Measurements from ENCODE around the gene BTBD9. TPM values are rescaled to one million over a fixed set of nuclear protein-coding genes. Genes with fewer than 3 reads are reported as not detected.

Gene BTBD9
- total and polyA plus RNA-seq, 4 experiments from 2014 or later = 5.2 to 40.4 (median 32.3) TPM

GRCh38 chr6:38271081-38271480, 368.6 kb downstream of the BTBD9 start:
- H3K27me3 Mint-ChIP-seq = no peaks in the 10 kb centered on the region
- DNase-seq = no peak
- H3K4me1 Mint-ChIP-seq = peaks cover 7 to 19% (median 12%) of the 10 kb centered on the region in 4 donors
- CTCF ChIA-PET (ENCODE audit: partially characterized antibody) = no interaction called here
- H3K27ac Mint-ChIP-seq = no peak overlapping the region
- peaks cover 6 to 16% of the 10 kb centered on the region in 2 donors for H3K36me3 Mint-ChIP-seq
- no peak overlapping the region for H3K4me3 ChIP-seq (ENCODE audit: low read length in 2 of 2)
- no peaks in the 10 kb centered on the region for H3K27me3 ChIP-seq (ENCODE audit: insufficient read depth, low read length)
- no peak overlapping the region for H3K27ac ChIP-seq (ENCODE audit: low read depth, low read length)
- H3K9me3 Mint-ChIP-seq = no peaks in the 10 kb centered on the region
- H3K36me3 ChIP-seq (ENCODE audit: insufficient read depth, low read length) = no peaks in the 10 kb centered on the region
- no peak overlapping the region for H3K4me3 Mint-ChIP-seq
- POLR2A ChIA-PET (ENCODE audit: partially characterized antibody) = no interaction called here
- peaks cover 10% of the 10 kb centered on the region for H3K4me1 ChIP-seq (ENCODE audit: insufficient read depth, low read length)
- H3K9me3 ChIP-seq (ENCODE audit: control insufficient read depth in 1 of 2, low read length in 2 of 2) = no peaks in the 10 kb centered on the region
- intact Hi-C loops (cut with micrococcal nuclease) = no loop called here

- Mint-ChIP-seq H3K9me3 (no peaks in the 10 kb centered on the region), H3K27ac (peak overlapping the region in 1 of 7 donors; percentile 70), H3K27me3 (no peaks in the 10 kb centered on the region), H3K36me3 (peaks cover 6 to 16% of the 10 kb centered on the region in 2 donors), H3K4me1 (peaks cover 7 to 19% (median 12%) of the 10 kb centered on the region in 4 donors), H3K4me3 (no peak overlapping the region)
- ChIA-PET POLR2A (ENCODE audit: partially characterized antibody) (no interaction called here), CTCF (ENCODE audit: partially characterized antibody) (no interaction called here)
- intact Hi-C loops (cut with micrococcal nuclease) = no loop called here
- H3K27me3 ChIP-seq (ENCODE audit: insufficient read depth, low read length) = no peaks in the 10 kb centered on the region
- no peaks in the 10 kb centered on the region for H3K36me3 ChIP-seq (ENCODE audit: insufficient read depth, low read length)
- H3K4me1 ChIP-seq (ENCODE audit: insufficient read depth, low read length) = peaks cover 10% of the 10 kb centered on the region
- H3K4me3 ChIP-seq (ENCODE audit: low read length in 2 of 2) = no peak overlapping the region
- H3K27ac ChIP-seq (ENCODE audit: low read depth, low read length) = no peak overlapping the region
- no peak for DNase-seq
- no peaks in the 10 kb centered on the region for H3K9me3 ChIP-seq (ENCODE audit: control insufficient read depth in 1 of 2, low read length in 2 of 2)
Measured at GRCh38 chr6:38270367-38270766, 369.4 kb downstream of the BTBD9 start.

- H3K9me3 ChIP-seq (ENCODE audit: control insufficient read depth in 1 of 2, low read length in 2 of 2) = no peaks in the 10 kb centered on the region
- POLR2A ChIA-PET (ENCODE audit: partially characterized antibody) = no interaction called here
- Mint-ChIP-seq H3K4me3 (no peak overlapping the region), H3K9me3 (no peaks in the 10 kb centered on the region), H3K36me3 (peaks cover 8 to 22% of the 10 kb centered on the region in 2 donors), H3K27ac (no peak overlapping the region), H3K4me1 (peaks cover 11 to 23% (median 12%) of the 10 kb centered on the region in 4 donors), H3K27me3 (no peaks in the 10 kb centered on the region)
- no peak overlapping the region for H3K4me3 ChIP-seq (ENCODE audit: low read length in 2 of 2)
- CTCF ChIA-PET (ENCODE audit: partially characterized antibody) = no interaction called here
- H3K4me1 ChIP-seq (ENCODE audit: insufficient read depth, low read length) = peaks cover 10% of the 10 kb centered on the region
- H3K27ac ChIP-seq (ENCODE audit: low read depth, low read length) = no peak overlapping the region
- H3K36me3 ChIP-seq (ENCODE audit: insufficient read depth, low read length) = no peaks in the 10 kb centered on the region
- no peaks in the 10 kb centered on the region for H3K27me3 ChIP-seq (ENCODE audit: insufficient read depth, low read length)
- intact Hi-C loops (cut with micrococcal nuclease) = no loop called here
- no peak for DNase-seq
Measured at GRCh38 chr6:38269461-38270172, 370.1 kb downstream of the BTBD9 start.

GRCh38 chr6:38268342-38268741, 371.4 kb downstream of the BTBD9 start:
- no peak overlapping the region for H3K27ac Mint-ChIP-seq
- Histone ChIP-seq H3K9me3 (ENCODE audit: control insufficient read depth in 1 of 2, low read length in 2 of 2) (no peaks in the 10 kb centered on the region), H3K4me1 (ENCODE audit: insufficient read depth, low read length) (peaks cover 10% of the 10 kb centered on the region), H3K27ac (ENCODE audit: low read depth, low read length) (no peak overlapping the region), H3K36me3 (ENCODE audit: insufficient read depth, low read length) (no peaks in the 10 kb centered on the region), H3K4me3 (ENCODE audit: low read length in 2 of 2) (no peak overlapping the region), H3K27me3 (ENCODE audit: insufficient read depth, low read length) (no peaks in the 10 kb centered on the region)
- peaks cover 7 to 24% of the 10 kb centered on the region in 2 donors for H3K36me3 Mint-ChIP-seq
- H3K4me1 Mint-ChIP-seq = peaks cover 12 to 18% (median 13%) of the 10 kb centered on the region in 4 donors
- CTCF ChIA-PET (ENCODE audit: partially characterized antibody) = no interaction called here
- no peaks in the 10 kb centered on the region for H3K27me3 Mint-ChIP-seq
- intact Hi-C loops (cut with micrococcal nuclease) = no loop called here
- H3K4me3 Mint-ChIP-seq = no peak overlapping the region
- POLR2A ChIA-PET (ENCODE audit: partially characterized antibody) = no interaction called here
- no peaks in the 10 kb centered on the region for H3K9me3 Mint-ChIP-seq
- DNase-seq = no peak

- H3K4me3 Mint-ChIP-seq = no peak overlapping the region
- intact Hi-C loops (cut with micrococcal nuclease) = no loop called here
- no peaks in the 10 kb centered on the region for H3K36me3 ChIP-seq (ENCODE audit: insufficient read depth, low read length)
- H3K4me3 ChIP-seq (ENCODE audit: low read length in 2 of 2) = no peak overlapping the region
- H3K9me3 ChIP-seq (ENCODE audit: control insufficient read depth in 1 of 2, low read length in 2 of 2) = no peaks in the 10 kb centered on the region
- no peaks in the 10 kb centered on the region for H3K9me3 Mint-ChIP-seq
- peaks cover 6 to 21% (median 12%) of the 10 kb centered on the region in 4 donors for H3K4me1 Mint-ChIP-seq
- no peak for DNase-seq
- POLR2A ChIA-PET (ENCODE audit: partially characterized antibody) = no interaction called here
- H3K27ac ChIP-seq (ENCODE audit: low read depth, low read length) = no peak overlapping the region
- no peaks in the 10 kb centered on the region for H3K27me3 Mint-ChIP-seq
- CTCF ChIA-PET (ENCODE audit: partially characterized antibody) = no interaction called here
- H3K27me3 ChIP-seq (ENCODE audit: insufficient read depth, low read length) = no peaks in the 10 kb centered on the region
- peaks cover 5 to 23% of the 10 kb centered on the region in 2 donors for H3K36me3 Mint-ChIP-seq
- peak overlapping the region in 1 of 7 donors; percentile 7 for H3K27ac Mint-ChIP-seq
- peaks cover 9% of the 10 kb centered on the region for H3K4me1 ChIP-seq (ENCODE audit: insufficient read depth, low read length)
Measured at GRCh38 chr6:38266921-38267354, 372.8 kb downstream of the BTBD9 start.

GRCh38 chr6:38264605-38265004, 375.1 kb downstream of the BTBD9 start:
- intact Hi-C loops (cut with micrococcal nuclease) = no loop called here
- Histone ChIP-seq H3K4me3 (ENCODE audit: low read length in 2 of 2) (no peak overlapping the region), H3K9me3 (ENCODE audit: control insufficient read depth in 1 of 2, low read length in 2 of 2) (no peaks in the 10 kb centered on the region), H3K27ac (ENCODE audit: low read depth, low read length) (no peak overlapping the region), H3K36me3 (ENCODE audit: insufficient read depth, low read length) (no peaks in the 10 kb centered on the region), H3K4me1 (ENCODE audit: insufficient read depth, low read length) (no peaks in the 10 kb centered on the region), H3K27me3 (ENCODE audit: insufficient read depth, low read length) (no peaks in the 10 kb centered on the region)
- ChIA-PET CTCF (ENCODE audit: partially characterized antibody) (no interaction called here), POLR2A (ENCODE audit: partially characterized antibody) (no interaction called here)
- DNase-seq = no peak
- Mint-ChIP-seq H3K9me3 (no peaks in the 10 kb centered on the region), H3K36me3 (peaks cover 6 to 24% of the 10 kb centered on the region in 2 donors), H3K4me1 (peaks cover 0 to 21% (median 16%) of the 10 kb centered on the region in 4 donors), H3K27ac (no peak overlapping the region), H3K27me3 (no peaks in the 10 kb centered on the region), H3K4me3 (no peak overlapping the region)

- Mint-ChIP-seq H3K27me3 (no peaks in the 10 kb centered on the region), H3K4me1 (peaks cover 0 to 17% (median 15%) of the 10 kb centered on the region in 4 donors), H3K36me3 (peaks cover 19 to 31% of the 10 kb centered on the region in 2 donors), H3K27ac (no peak overlapping the region), H3K4me3 (no peak overlapping the region), H3K9me3 (no peaks in the 10 kb centered on the region)
- no peaks in the 10 kb centered on the region for H3K4me1 ChIP-seq (ENCODE audit: insufficient read depth, low read length)
- no peak overlapping the region for H3K27ac ChIP-seq (ENCODE audit: low read depth, low read length)
- H3K36me3 ChIP-seq (ENCODE audit: insufficient read depth, low read length) = no peaks in the 10 kb centered on the region
- intact Hi-C loops (cut with micrococcal nuclease) = no loop called here
- ChIA-PET CTCF (ENCODE audit: partially characterized antibody) (no interaction called here), POLR2A (ENCODE audit: partially characterized antibody) (no interaction called here)
- DNase-seq = no peak
- H3K4me3 ChIP-seq (ENCODE audit: low read length in 2 of 2) = no peak overlapping the region
- no peaks in the 10 kb centered on the region for H3K27me3 ChIP-seq (ENCODE audit: insufficient read depth, low read length)
- H3K9me3 ChIP-seq (ENCODE audit: control insufficient read depth in 1 of 2, low read length in 2 of 2) = no peaks in the 10 kb centered on the region
Measured at GRCh38 chr6:38262609-38263008, 377.1 kb downstream of the BTBD9 start.

Measured in CD4-positive, alpha-beta memory T cell (primary cell).